HPDE6-E6E7 (cell line): ENCODE results near the gene HPS5.
"Not testable (repeated sequence)": the region's sequence is repeated elsewhere in the genome, so short reads cannot be mapped to it uniquely, and the experiment has no call there.

ENCODE experiments used
- DNase-seq: peaks from one replicate; pipeline ENCODE4 v3.0.0; 2011; ENCODE audit warnings: missing footprints; ENCODE audit errors: extremely low spot score

HPS5 gene

GRCh38 chr11:18277565-18278271 is 44.2 kb downstream of the HPS5 start:
- no peak for DNase-seq

GRCh38 chr11:18271206-18271605 is 50.7 kb downstream of the HPS5 start:
- DNase-seq = no peak

- DNase-seq = no peak
These were observed 51.8 kb downstream of the HPS5 start for GRCh38 chr11:18270102-18270501.

GRCh38 chr11:18269252-18269651 is 52.7 kb downstream of the HPS5 start:
- DNase-seq = not testable (repeated sequence)

GRCh38 chr11:18267335-18268133 is 54.4 kb downstream of the HPS5 start:
- DNase-seq = not testable (repeated sequence)

GRCh38 chr11:18265949-18266348 is 56.0 kb downstream of the HPS5 start, which contains the start of gene SAA1:
Gene SAA1 (plus strand): TSS chr11:18266264. CDS start chr11:18266888, 624 bp downstream.
- no peak for DNase-seq

- DNase-seq = no peak
These were observed 57.0 kb downstream of the HPS5 start for GRCh38 chr11:18264677-18265555.

GRCh38 chr11:18264035-18264434 is 57.9 kb downstream of the HPS5 start:
- DNase-seq = no peak

- DNase-seq = not testable (repeated sequence)
These were observed 59.1 kb downstream of the HPS5 start for GRCh38 chr11:18262681-18263350.

GRCh38 chr11:18261721-18262120 is 60.2 kb downstream of the HPS5 start:
- no peak for DNase-seq

- DNase-seq = no peak
These were observed 62.7 kb downstream of the HPS5 start for GRCh38 chr11:18259259-18259658.

- no peak for DNase-seq
These were observed 67.1 kb downstream of the HPS5 start for GRCh38 chr11:18254781-18255361.

- no peak for DNase-seq
These were observed 68.1 kb downstream of the HPS5 start for GRCh38 chr11:18253778-18254338.

GRCh38 chr11:18253233-18253632 is 68.7 kb downstream of the HPS5 start:
- DNase-seq = no peak

- DNase-seq = no peak
These were observed 73.4 kb downstream of the HPS5 start, which contains the start of gene SAA2 for GRCh38 chr11:18248561-18248960. Gene SAA2 (minus strand): TSS chr11:18248668. CDS start chr11:18248011, 657 bp downstream.

- not testable (repeated sequence) for DNase-seq
These were observed 74.8 kb downstream of the HPS5 start for GRCh38 chr11:18247191-18247581.

- not testable (repeated sequence) for DNase-seq
These were observed 75.4 kb downstream of the HPS5 start for GRCh38 chr11:18246379-18247190.

- no peak for DNase-seq
These were observed 76.5 kb downstream of the HPS5 start for GRCh38 chr11:18245396-18245795.

GRCh38 chr11:18243783-18244362 is 78.1 kb downstream of the HPS5 start:
- DNase-seq = peak; percentile 16
